Ishikawa (cell line): ENCODE measurements around the gene GNAT1.
A peak's percentile ranks its signal among the peaks of the same experiment; 100 is the strongest.

Source experiments
- CEBPB ChIP-seq: IDR thresholded peaks from 2 replicates; pipeline ENCODE4 v1.6.1; 2012
- CREB1 ChIP-seq: IDR thresholded peaks from 2 replicates; pipeline ENCODE4 v1.6.1; 2012; ENCODE audit warnings: low read depth
- EGR1 ChIP-seq: IDR thresholded peaks from 2 replicates; pipeline ENCODE4 v1.6.1; 2012
- EP300 ChIP-seq: IDR thresholded peaks from 2 replicates; pipeline ENCODE4 v1.6.1; 2012; ENCODE audit warnings: borderline replicate concordance
- FOXM1 ChIP-seq: IDR thresholded peaks from 2 replicates; pipeline ENCODE4 v1.6.1; 2012; ENCODE audit warnings: low read depth, borderline replicate concordance
- MAX ChIP-seq: IDR thresholded peaks from 2 replicates; pipeline ENCODE4 v1.6.1; 2012
- NFIC ChIP-seq: IDR thresholded peaks from 2 replicates; pipeline ENCODE4 v1.6.1; 2012
- RAD21 ChIP-seq: IDR thresholded peaks from 2 replicates; pipeline ENCODE4 v1.6.1; 2012; ENCODE audit warnings: low read depth
- REST ChIP-seq: IDR thresholded peaks from 2 replicates; pipeline ENCODE4 v1.6.1; 2012; ENCODE audit warnings: low read depth, mild to moderate bottlenecking
- TAF1 ChIP-seq: IDR thresholded peaks from 2 replicates; pipeline ENCODE4 v1.6.1; 2012; ENCODE audit warnings: low read depth, mild to moderate bottlenecking
- TCF12 ChIP-seq: IDR thresholded peaks from 2 replicates; pipeline ENCODE4 v1.6.1; 2012; ENCODE audit warnings: low read depth
- TEAD4 ChIP-seq: IDR thresholded peaks from 2 replicates; pipeline ENCODE4 v1.6.1; 2012
- USF1 ChIP-seq: IDR thresholded peaks from 2 replicates; pipeline ENCODE4 v1.6.1; 2012
- YY1 ChIP-seq: IDR thresholded peaks from 2 replicates; pipeline ENCODE4 v1.6.1; 2012; ENCODE audit warnings: low read depth
- ZBTB7A ChIP-seq: IDR thresholded peaks from 2 replicates; pipeline ENCODE4 v1.6.1; 2012; ENCODE audit warnings: low read depth

Gene GNAT1

GRCh38 chr3:50172626-50173220 lies 18.7 kb upstream of the GNAT1 start:
- TF ChIP-seq USF1, result no peak
- no peak for TF ChIP-seq MAX
- no peak for TF ChIP-seq TEAD4
- TF ChIP-seq TAF1, result no peak
- TF ChIP-seq NFIC, result no peak
- no peak for TF ChIP-seq YY1
- no peak for TF ChIP-seq CREB1
- no peak for TF ChIP-seq RAD21

GRCh38 chr3:50173685-50174516 lies 17.5 kb upstream of the GNAT1 start:
- TF ChIP-seq ZBTB7A, result 0 out of 2 replicates have a peak, but pooled peaks have one; percentile 6
- no peak for TF ChIP-seq FOXM1

GRCh38 chr3:50174517-50174895 lies 16.9 kb upstream of the GNAT1 start:
- no peak for TF ChIP-seq NFIC
- TF ChIP-seq FOXM1, result no peak
- no peak for TF ChIP-seq YY1
- no peak for TF ChIP-seq CEBPB
- TF ChIP-seq ZBTB7A, result no peak

- TF ChIP-seq RAD21 (peak; percentile 28; the same call in 1 of the 2 replicates), ZBTB7A (no peak)
Observed at GRCh38 chr3:50174947-50175524, 16.4 kb upstream of the GNAT1 start.

- TF ChIP-seq CREB1 (no peak), CEBPB (no peak), RAD21 (no peak), EGR1 (no peak), REST (no peak), NFIC (no peak), USF1 (no peak), TAF1 (no peak), TEAD4 (no peak), ZBTB7A (no peak), FOXM1 (no peak), TCF12 (no peak), EP300 (no peak), YY1 (no peak), MAX (no peak)
Observed at GRCh38 chr3:50177346-50177745, 14.1 kb upstream of the GNAT1 start.

- TF ChIP-seq MAX (no peak), CEBPB (no peak), RAD21 (no peak), FOXM1 (no peak), TCF12 (no peak), TEAD4 (no peak), CREB1 (no peak), REST (no peak), ZBTB7A (no peak), TAF1 (no peak), USF1 (no peak), YY1 (no peak)
Observed at GRCh38 chr3:50179710-50180109, 11.7 kb upstream of the GNAT1 start.
